Colonic mucosa (tissue), 4 donors: Measurements from ENCODE around the gene OR10A2. TPM values are rescaled to one million over a fixed set of nuclear protein-coding genes. Genes with fewer than 3 reads are reported as not detected.
"Not testable (repeated sequence)": the region's sequence is repeated elsewhere in the genome, so short reads cannot be mapped to it uniquely, and the experiment has no call there.

ENCODE experiments used
- DNase-seq: peaks from one replicate; pipeline ENCODE4 v3.0.0-alpha.2; 2020
- H3K27ac ChIP-seq: fragments of 200-600 bp; one replicate; pipeline ENCODE4 v1.8.0; 2021
- H3K27me3 ChIP-seq: fragments of 200-600 bp; one replicate; pipeline ENCODE4 v1.8.0; 2021
- H3K36me3 ChIP-seq: fragments of 200-600 bp; one replicate; pipeline ENCODE4 v1.8.0; 2021
- H3K4me1 ChIP-seq: fragments of 200-600 bp; one replicate; pipeline ENCODE4 v1.8.0; 2021; ENCODE audit warnings: mild to moderate bottlenecking
- H3K4me3 ChIP-seq: fragments of 200-600 bp; one replicate; pipeline ENCODE4 v1.8.0; 2021
- H3K9ac ChIP-seq, 2 donors: one replicate each; pipeline ENCODE4 v1.7.0; 2013; ENCODE audit warnings: control low read depth in 2 of 2, low read depth in 2 of 2, low read length in 2 of 2
- H3K9me3 ChIP-seq: fragments of 200-600 bp; one replicate; pipeline ENCODE4 v1.8.0; 2021
- CTCF ChIP-seq: fragments of 200-600 bp; IDR thresholded peaks from one replicate; pipeline ENCODE4 v1.8.0; 2022; ENCODE audit warnings: antibody characterized with exemption, mild to moderate bottlenecking
- intact Hi-C: fragments of 100-400 bp; cut with DNase I; formaldehyde crosslinking; loops from one replicate; pipeline ENCODE4 v1.14.1; 2022
- total RNA-seq, 2 donors: library from RNA; stranded (reverse); fragmentation: NEBNext Ultra II Directional in 1 of 2; extraction: Animal tissue kit (Norgen Biotek cat#: 25700) in 1 of 2; gene quantifications; one replicate each; pipeline ENCODE4 v1.2.1, GENCODE V29; 2021
- donor health status: healthy.
- donor health status: DM: no; HTN: no; CAD: no.
- donor health status: DM: no; HTN: no; CAD: no.

OR10A2 gene
- total RNA-seq, 2 donors from 2014 or later: not detected

GRCh38 chr11:6895010-6895409, 32.2 kb downstream of the OR10A2 start:
- Histone ChIP-seq H3K36me3 (no peaks in the 10 kb centered on the region), H3K27ac (no peak overlapping the region), H3K4me1 (no peaks in the 10 kb centered on the region), H3K4me3 (no peak overlapping the region), H3K9ac (no peak overlapping the region), H3K9me3 (no peaks in the 10 kb centered on the region), H3K27me3 (no peaks in the 10 kb centered on the region)
- no peak for TF ChIP-seq CTCF
- intact Hi-C loops: no loop called here
- DNase-seq: no peak

- intact Hi-C loops: no loop called here
These were observed 36.1 kb downstream of the OR10A2 start for GRCh38 chr11:6898911-6899310.

GRCh38 chr11:6900327-6900999, 37.6 kb downstream of the OR10A2 start:
- Histone ChIP-seq H3K27ac (no peak overlapping the region), H3K4me1 (no peaks in the 10 kb centered on the region), H3K27me3 (no peaks in the 10 kb centered on the region), H3K4me3 (no peak overlapping the region), H3K36me3 (no peaks in the 10 kb centered on the region), H3K9me3 (no peaks in the 10 kb centered on the region), H3K9ac (no peak overlapping the region)
- intact Hi-C loops: no loop called here
- TF ChIP-seq CTCF: no peak
- DNase-seq: no peak

More at GRCh38 chr11:6898911-6899310, 36.1 kb downstream of the OR10A2 start:
- Histone ChIP-seq H3K36me3 (no peaks in the 10 kb centered on the region), H3K9me3 (no peaks in the 10 kb centered on the region), H3K4me1 (no peaks in the 10 kb centered on the region), H3K9ac (no peak overlapping the region), H3K27me3 (no peaks in the 10 kb centered on the region), H3K4me3 (no peak overlapping the region), H3K27ac (no peak overlapping the region)
- no peak for TF ChIP-seq CTCF
- no peak for DNase-seq

- H3K27ac ChIP-seq, H3K4me3 ChIP-seq, DNase-seq, H3K9ac ChIP-seq, H3K36me3 ChIP-seq, H3K27me3 ChIP-seq, H3K4me1 ChIP-seq, intact Hi-C loops, H3K9me3 ChIP-seq: not testable (repeated sequence)
These were observed 41.9 kb downstream of the OR10A2 start for GRCh38 chr11:6904804-6905203.

GRCh38 chr11:6911378-6911777, 48.5 kb downstream of the OR10A2 start:
- no peak for TF ChIP-seq CTCF
- H3K4me3 ChIP-seq: no peak overlapping the region
- no peaks in the 10 kb centered on the region for H3K36me3 ChIP-seq
- no peaks in the 10 kb centered on the region for H3K9me3 ChIP-seq
- H3K27me3 ChIP-seq: no peaks in the 10 kb centered on the region
- H3K4me1 ChIP-seq: no peaks in the 10 kb centered on the region
- no peak for DNase-seq
- H3K27ac ChIP-seq: no peak overlapping the region
- intact Hi-C loops: no loop called here
- no peak overlapping the region for H3K9ac ChIP-seq

- TF ChIP-seq CTCF: no peak
These were observed 49.1 kb downstream of the OR10A2 start for GRCh38 chr11:6911948-6912347.

More at GRCh38 chr11:6911948-6912347, 49.1 kb downstream of the OR10A2 start:
- no peak overlapping the region for H3K9ac ChIP-seq
- H3K27ac ChIP-seq: no peak overlapping the region
- no peak overlapping the region for H3K4me3 ChIP-seq
- intact Hi-C loops: no loop called here
- no peaks in the 10 kb centered on the region for H3K4me1 ChIP-seq
- no peak for DNase-seq
- H3K36me3 ChIP-seq: no peaks in the 10 kb centered on the region
- no peaks in the 10 kb centered on the region for H3K9me3 ChIP-seq
- no peaks in the 10 kb centered on the region for H3K27me3 ChIP-seq
